HepG2 (cell line): ENCODE measurements around the gene MYL11. TPM values are rescaled to one million over a fixed set of nuclear protein-coding genes. Genes with fewer than 3 reads are reported as not detected.
A peak's percentile ranks its signal among the peaks of the same experiment; 100 is the strongest.

ENCODE experiments used
- DNMT3B ChIP-seq: conservative IDR thresholded peaks from 2 replicates; pipeline ENCODE4 v1.6.1; 2016; ENCODE audit warnings: missing biosample characterization, control low read depth
- EZH2 ChIP-seq: conservative IDR thresholded peaks from 2 replicates; pipeline ENCODE4 v1.6.1; 2012; ENCODE audit warnings: mild to moderate bottlenecking, low read depth, low read length, moderate library complexity
- HMGA1 ChIP-seq: sonication (generic); formaldehyde crosslinking; conservative IDR thresholded peaks from 2 replicates; pipeline ENCODE4 v1.4.0; 2020; ENCODE audit warnings: missing genetic modification reagents
- HNRNPH1 ChIP-seq: fragments of 200-400 bp; formaldehyde crosslinking; optimal IDR thresholded peaks from 2 replicates; pipeline ENCODE3; 2017; ENCODE audit warnings: mild to moderate bottlenecking, low read depth, low read length
- MYNN ChIP-seq: sonication (generic); formaldehyde crosslinking; IDR thresholded peaks from 2 replicates; pipeline ENCODE4 v1.4.0; 2020; ENCODE audit warnings: mild to moderate bottlenecking, low read depth, missing genetic modification reagents
- NFE2 ChIP-seq: sonication (generic); formaldehyde crosslinking; IDR thresholded peaks from 2 replicates; pipeline ENCODE4 v1.4.0; 2020; ENCODE audit warnings: missing genetic modification reagents
- PLRG1 ChIP-seq: fragments of 450-650 bp; conservative IDR thresholded peaks from 2 replicates; pipeline ENCODE4 v1.6.1; 2016
- SOX5 ChIP-seq: IDR thresholded peaks from 2 replicates; pipeline ENCODE4 v1.6.1; 2016; ENCODE audit warnings: borderline replicate concordance
- SPEN ChIP-seq: sonication (generic); formaldehyde crosslinking; IDR thresholded peaks from 2 replicates; pipeline ENCODE4 v1.5.1; 2020; ENCODE audit warnings: low read depth, mild to moderate bottlenecking, missing genetic modification reagents
- TFAP4 ChIP-seq: sonication (generic); IDR thresholded peaks from 2 replicates; pipeline ENCODE4 v1.6.1; 2016; ENCODE audit warnings: low read depth, borderline replicate concordance
- TFDP1 ChIP-seq: IDR thresholded peaks from 2 replicates; pipeline ENCODE4 v1.6.1; 2016; ENCODE audit warnings: missing compliant biosample characterization, missing genetic modification reagents, borderline replicate concordance
- TRIM24 ChIP-seq: sonication (generic); formaldehyde crosslinking; IDR thresholded peaks from 2 replicates; pipeline ENCODE4 v1.8.0; 2022; ENCODE audit warnings: mild to moderate bottlenecking, missing genetic modification reagents
- ZEB1 ChIP-seq: IDR thresholded peaks from 2 replicates; pipeline ENCODE4 v1.6.1; 2012; ENCODE audit warnings: mild to moderate bottlenecking, low read depth, inconsistent platforms; ENCODE audit not compliant: insufficient replicate concordance
- ZMAT5 ChIP-seq: sonication (generic); formaldehyde crosslinking; IDR thresholded peaks from 2 replicates; pipeline ENCODE4 v1.5.0; 2020; ENCODE audit warnings: mild to moderate bottlenecking, low read depth, missing genetic modification reagents, borderline replicate concordance
- ZNF251 ChIP-seq: sonication (generic); formaldehyde crosslinking; IDR thresholded peaks from 2 replicates; pipeline ENCODE4 v1.9.0; 2021; ENCODE audit warnings: mild to moderate bottlenecking, missing genetic modification reagents
- ZNF350 ChIP-seq: sonication (generic); formaldehyde crosslinking; IDR thresholded peaks from 2 replicates; pipeline ENCODE4 v1.4.0; 2020; ENCODE audit warnings: mild to moderate bottlenecking, low read depth, missing genetic modification reagents, borderline replicate concordance
- ZNF407 ChIP-seq: sonication (generic); formaldehyde crosslinking; IDR thresholded peaks from one replicate; pipeline ENCODE4 v1.5.1; 2020; ENCODE audit warnings: mild to moderate bottlenecking, missing genetic modification reagents; ENCODE audit errors: not compliant biosample characterization
- ZNF589 ChIP-seq: sonication (generic); formaldehyde crosslinking; conservative IDR thresholded peaks from 2 replicates; pipeline ENCODE4 v1.8.0; 2022; ENCODE audit warnings: mild to moderate bottlenecking, moderate library complexity, missing genetic modification reagents
- polyA plus RNA-seq, 8 experiments: library from polyadenylated mRNA; depleted of rRNA in 3 of 8; stranded (reverse) in 7 of 8; unstranded in 1 of 8; fragments of >200 nt; fragmentation: Illumina TruSeq in 4 of 8; extraction: Trizol in 4 of 8; gene quantifications; 2 replicates each; pipeline versions ENCODE4 v1.2.1 to v1.2.3, GENCODE V29; 2011 to 2016; ENCODE audit warnings: low read depth in 4 of 8, missing spikeins in 1 of 8, mixed read lengths in 1 of 8; ENCODE audit not compliant: insufficient read depth in 1 of 8
- total RNA-seq, 5 experiments: library from RNA; depleted of rRNA; stranded (reverse); fragments of >200 nt; fragmentation: Illumina TruSeq; extraction: Trizol; gene quantifications; 2 replicates each; pipeline ENCODE4 v1.2.3, GENCODE V29; 2016; ENCODE audit warnings: low read depth in 1 of 5

The MYL11 gene
- total and polyA plus RNA-seq, 2 of the 13 experiments (the other 11 are each of a cell fraction or from before 2014, with no cell fraction given): not detected

GRCh38 chr16:30355144-30355953 lies 19.3 kb upstream of the MYL11 start, which contains the start of gene CD2BP2 (continued):
- TF ChIP-seq TFDP1 (peak; percentile 98), ZNF407 (CRISPR knock-in tag) (peak; percentile 29), MYNN (CRISPR knock-in tag) (no peak), ZNF350 (CRISPR knock-in tag) (peak; percentile 67; the same call in 1 of the 2 replicates), HNRNPH1 (peak; percentile 57), TRIM24 (CRISPR knock-in tag) (no peak), PLRG1 (no peak), EZH2 (no peak), SOX5 (CRISPR knock-in tag) (peak; percentile 96), ZNF251 (CRISPR knock-in tag) (0 out of 2 replicates have a peak, but pooled peaks have one; percentile 6), DNMT3B (CRISPR knock-in tag) (peak; percentile 96), TFAP4 (peak; percentile 14; the same call in 1 of the 2 replicates), ZNF589 (no peak), ZEB1 (peak; percentile 42), ZMAT5 (CRISPR knock-in tag) (no peak), HMGA1 (no peak), NFE2 (CRISPR knock-in tag) (peak; percentile 50; the same call in 1 of the 2 replicates), SPEN (CRISPR knock-in tag) (peak; percentile 95)
